GM19372 (cell line): ENCODE results near the gene TMEM151B.
"Not testable (repeated sequence)": the region's sequence is repeated elsewhere in the genome, so short reads cannot be mapped to it uniquely, and the experiment has no call there.

Experiments used
- ATAC-seq: cut with Tn5 transposase; IDR thresholded peaks from one replicate; pipeline ENCODE4 v1.9.1; 2021; ENCODE audit warnings: mild to moderate bottlenecking, low read depth, moderate library complexity; ENCODE audit not compliant: unreplicated experiment

The TMEM151B gene

GRCh38 chr6:44269921-44270525, at the start of gene TMEM151B:
Gene TMEM151B (plus strand): TSS chr6:44270450. CDS start chr6:44270743, 293 bp downstream.
- ATAC-seq, result no peak

- no peak for ATAC-seq
These were observed 49.3 kb upstream of the TMEM151B start for GRCh38 chr6:44220913-44221290.

GRCh38 chr6:44221291-44221960, 48.8 kb upstream of the TMEM151B start:
- ATAC-seq, result peak; percentile 46

- no peak for ATAC-seq
These were observed 48.3 kb upstream of the TMEM151B start for GRCh38 chr6:44221961-44222335.

DNA sequence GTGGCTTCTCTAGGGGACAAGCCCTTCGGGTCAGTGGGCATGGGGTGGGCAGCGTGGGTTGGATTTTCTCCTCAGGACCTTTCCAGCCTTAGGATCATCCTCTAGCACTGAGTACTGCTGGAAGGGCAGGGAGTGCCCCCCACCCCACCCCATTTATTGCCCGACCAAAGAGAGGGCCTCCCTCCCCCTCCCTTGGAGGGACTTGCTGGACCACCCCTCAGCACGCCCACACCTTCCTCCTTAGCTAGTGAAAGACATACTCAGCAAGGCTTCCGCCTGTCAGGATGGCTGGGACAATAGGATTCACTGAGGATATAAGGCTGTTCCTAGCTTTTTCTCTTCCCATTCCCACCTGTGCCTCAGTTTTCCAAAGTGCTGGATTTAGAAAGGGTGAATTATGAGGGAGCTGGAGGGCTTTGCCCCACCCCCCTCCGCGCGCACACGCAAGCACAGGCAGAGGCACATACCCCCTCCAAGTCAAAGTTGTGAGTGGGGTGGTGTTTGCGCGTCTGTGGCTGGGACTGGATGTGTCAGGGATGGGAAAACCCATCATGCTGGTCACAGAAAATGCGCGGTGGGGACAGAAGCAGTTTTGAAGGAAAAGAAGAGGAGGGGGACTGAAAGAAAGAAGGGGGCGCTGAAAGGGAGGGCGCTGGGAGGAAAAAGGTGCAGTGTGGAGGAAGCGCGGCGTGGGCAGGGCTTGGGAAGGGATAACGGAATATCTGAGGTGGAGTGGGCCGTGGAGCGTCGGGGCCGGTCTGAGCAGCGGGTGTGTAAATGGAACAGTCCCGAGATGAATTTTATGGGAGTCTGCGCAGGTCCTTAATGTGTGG, 47.5 kb upstream of the TMEM151B start:
- ATAC-seq, result no peak

DNA sequence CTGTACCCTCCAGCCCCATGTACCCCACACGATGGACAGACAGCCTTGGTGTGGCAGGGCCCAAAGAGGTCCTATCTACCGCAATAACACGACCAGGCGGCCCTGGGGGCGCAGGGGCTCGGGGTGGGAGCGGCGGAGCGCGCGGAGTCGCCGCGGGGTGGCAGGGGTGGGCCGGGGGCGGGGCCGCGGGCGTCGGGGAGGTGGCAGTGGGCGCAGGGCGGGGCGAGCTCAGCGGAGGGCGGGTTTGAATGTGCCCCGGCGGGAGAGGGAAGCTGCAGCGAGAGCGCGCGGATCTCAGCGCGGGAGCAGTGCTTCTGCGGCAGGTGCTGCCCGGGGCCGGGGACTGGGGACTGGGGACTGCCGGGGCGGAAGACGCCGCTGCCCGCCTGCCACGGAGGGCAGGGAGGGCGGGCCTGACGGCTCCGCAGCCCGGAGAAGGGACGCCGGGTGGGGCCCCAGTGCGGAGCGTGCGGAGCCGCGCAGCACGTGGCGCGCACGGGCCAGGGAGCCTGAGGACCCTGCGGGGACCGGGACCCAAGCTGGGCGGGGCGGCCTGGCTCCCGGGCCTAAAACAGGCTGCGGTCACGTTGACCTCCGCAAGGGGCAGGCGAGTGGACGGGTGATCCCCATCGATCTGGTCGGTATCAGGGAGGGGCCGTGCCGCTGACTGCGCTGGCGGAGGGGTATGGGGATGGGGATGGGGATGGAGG, 46.8 kb upstream of the TMEM151B start, which contains the start of gene SLC29A1:
SLC29A1 (plus strand) TSS at position 277 of the 710 bp plus-strand sequence. CDS start 3,719 bp downstream, outside the sequence.
- no peak for ATAC-seq

DNA sequence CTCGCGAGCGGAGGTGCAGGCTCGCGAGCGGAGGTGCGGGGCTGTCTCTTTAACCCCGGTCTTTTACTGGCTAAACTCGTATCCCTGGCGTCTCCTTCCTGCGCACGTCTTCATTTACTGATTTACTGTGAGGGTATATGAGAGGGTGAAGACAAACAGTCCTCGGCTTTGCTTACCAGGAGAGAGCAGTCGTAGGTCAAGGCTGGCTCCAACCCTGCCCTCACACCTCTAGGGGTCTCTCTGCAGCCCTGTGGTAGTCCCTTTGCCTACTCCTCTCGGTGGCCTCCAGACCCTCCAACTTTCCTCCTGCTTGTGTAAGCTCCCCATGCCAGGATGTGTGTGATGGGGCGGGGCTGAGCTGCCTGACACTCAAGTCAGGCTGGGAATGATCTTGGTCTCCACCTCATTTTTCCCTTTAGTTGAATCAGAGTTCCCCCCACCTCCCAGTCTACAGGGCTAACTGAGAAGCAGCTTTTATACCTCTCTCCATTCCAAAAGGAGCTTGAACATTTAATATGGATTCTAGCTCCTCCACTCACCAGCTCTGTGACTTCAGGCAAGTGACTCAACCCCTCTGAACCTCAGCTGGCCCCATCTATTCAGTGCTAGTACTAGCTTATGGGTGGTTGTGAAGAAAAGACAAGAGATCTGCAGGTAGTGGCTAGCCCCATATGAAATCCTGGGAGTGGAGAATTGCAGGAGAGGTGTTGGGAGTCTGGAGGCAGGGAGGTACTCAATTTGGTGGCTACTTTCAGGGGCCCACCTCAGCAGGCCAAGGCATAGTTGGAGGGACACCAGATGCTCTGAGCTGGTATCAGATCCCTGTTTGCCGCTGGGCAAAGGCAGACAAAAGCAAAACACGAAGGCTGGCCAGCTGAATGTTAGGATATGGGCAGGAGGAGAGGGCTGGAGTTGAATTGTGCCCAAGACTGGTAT, 46.0 kb upstream of the TMEM151B start:
- ATAC-seq, result no peak

GRCh38 chr6:44224965-44225305, 45.3 kb upstream of the TMEM151B start:
- no peak for ATAC-seq

- no peak for ATAC-seq
These were observed 44.5 kb upstream of the TMEM151B start for GRCh38 chr6:44225579-44226325.

GRCh38 chr6:44226368-44227147, 43.7 kb upstream of the TMEM151B start:
- no peak for ATAC-seq

- ATAC-seq, result no peak
These were observed 43.0 kb upstream of the TMEM151B start for GRCh38 chr6:44227148-44227793.

DNA sequence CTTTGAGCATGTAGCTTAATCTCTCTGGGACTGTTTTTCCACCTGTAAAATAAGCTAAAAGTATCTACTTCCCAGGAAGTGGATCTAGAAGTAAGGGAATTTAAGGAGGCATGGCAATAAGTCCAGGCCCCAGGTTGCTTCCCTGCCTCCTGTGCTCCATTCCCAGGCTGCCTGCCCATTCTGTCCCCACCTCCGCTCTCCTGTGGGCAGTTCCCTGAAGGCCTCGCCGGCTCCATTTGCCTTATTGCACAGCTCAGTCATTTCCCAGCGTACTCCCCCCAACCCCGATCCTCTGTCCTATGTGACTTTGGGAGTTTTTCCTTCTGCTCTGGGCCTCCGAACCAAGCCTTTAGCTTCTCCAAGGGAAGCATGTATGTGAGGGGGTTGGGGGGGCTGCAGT, 42.2 kb upstream of the TMEM151B start:
- no peak for ATAC-seq

DNA sequence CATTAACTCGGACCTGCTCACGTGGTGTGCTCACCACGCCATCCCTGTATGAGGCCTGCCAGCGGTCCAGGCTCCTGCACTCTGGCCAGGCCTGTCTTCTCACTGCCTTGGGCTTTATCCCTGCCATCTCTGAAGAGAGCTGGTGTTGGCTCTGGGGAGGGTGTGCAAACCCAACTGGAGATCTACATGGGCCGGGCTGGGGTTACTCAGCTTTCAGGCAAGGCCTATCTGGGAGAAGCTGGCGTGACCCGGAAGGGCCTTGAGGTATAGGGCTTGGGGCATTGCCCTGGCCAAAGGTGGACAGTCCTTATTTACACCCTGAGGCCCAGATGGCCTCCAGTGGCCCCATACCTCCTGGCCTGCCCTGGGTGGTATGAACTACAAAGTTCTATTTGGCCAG, 41.8 kb upstream of the TMEM151B start:
- no peak for ATAC-seq

DNA sequence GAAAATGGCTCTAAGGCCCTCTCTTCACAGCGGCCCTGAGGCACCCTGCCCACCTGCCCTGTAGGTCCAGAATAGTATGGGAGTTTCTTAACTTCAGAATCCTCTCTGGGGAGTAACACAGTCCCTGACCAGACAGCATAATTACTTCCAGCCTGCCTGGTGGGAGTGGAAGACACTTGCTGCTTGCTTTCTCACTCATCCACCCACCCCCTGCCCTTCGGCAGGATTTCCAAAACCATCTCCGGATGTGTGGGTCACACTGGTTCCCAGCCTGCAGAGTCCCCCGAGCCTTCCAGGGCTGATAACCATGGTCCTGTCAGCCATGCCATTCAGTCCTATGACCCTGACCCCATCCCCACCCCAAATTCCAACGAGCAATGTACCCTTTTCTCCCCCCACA, 41.4 kb upstream of the TMEM151B start:
- ATAC-seq, result no peak

GRCh38 chr6:44229376-44230033, 40.7 kb upstream of the TMEM151B start:
- no peak for ATAC-seq

- no peak for ATAC-seq
These were observed 40.1 kb upstream of the TMEM151B start for GRCh38 chr6:44230034-44230675.

- not testable (repeated sequence) for ATAC-seq
These were observed 38.8 kb upstream of the TMEM151B start for GRCh38 chr6:44231426-44231825.
